IMR-90 (cell line): Measurements from ENCODE around the gene ARHGAP24.

Experiments
- BHLHE40 ChIP-seq: fragments of 150-350 bp; IDR thresholded peaks from 2 replicates; pipeline ENCODE4 v1.6.1; 2016; ENCODE audit warnings: mild to moderate bottlenecking, low read depth, low read length
- CEBPB ChIP-seq: IDR thresholded peaks from 2 replicates; pipeline ENCODE4 v1.6.1; 2012; ENCODE audit warnings: low read depth, low read length, improper control_type of control experiment
- MAFK ChIP-seq: IDR thresholded peaks from 2 replicates; pipeline ENCODE4 v1.6.1; 2012; ENCODE audit warnings: low read depth, low read length, improper control_type of control experiment
- MAZ ChIP-seq: IDR thresholded peaks from 2 replicates; pipeline ENCODE4 v1.6.1; 2012; ENCODE audit warnings: low read depth, mild to moderate bottlenecking, low read length, improper control_type of control experiment, moderate library complexity, borderline replicate concordance
- MXI1 ChIP-seq: IDR thresholded peaks from 2 replicates; pipeline ENCODE4 v1.6.1; 2012; ENCODE audit warnings: low read depth, mild to moderate bottlenecking, low read length, moderate library complexity, borderline replicate concordance
- POLR2A ChIP-seq: IDR thresholded peaks from 2 replicates; pipeline ENCODE4 v1.6.1; 2012; ENCODE audit warnings: mild to moderate bottlenecking, low read depth, low read length
- RAD21 ChIP-seq: IDR thresholded peaks from 2 replicates; pipeline ENCODE4 v1.6.1; 2012; ENCODE audit warnings: low read length, improper control_type of control experiment
- RCOR1 ChIP-seq: IDR thresholded peaks from 2 replicates; pipeline ENCODE4 v1.6.1; 2012; ENCODE audit warnings: mild to moderate bottlenecking, low read length, improper control_type of control experiment; ENCODE audit not compliant: insufficient replicate concordance
- RFX5 ChIP-seq: IDR thresholded peaks from 2 replicates; pipeline ENCODE4 v1.8.0; 2012; ENCODE audit warnings: low read depth, mild to moderate bottlenecking, low read length, moderate library complexity
- SMC3 ChIP-seq: fragments of 150-350 bp; IDR thresholded peaks from 2 replicates; pipeline ENCODE4 v1.6.1; 2016; ENCODE audit warnings: low read depth, mild to moderate bottlenecking, antibody characterized with exemption, low read length, moderate library complexity
- TF ChIP-seq, protein P1 (sequence below): conservative IDR thresholded peaks from 2 replicates; pipeline ENCODE4 v1.5.1; 2012; ENCODE audit warnings: mild to moderate bottlenecking, low read depth, low read length, improper control_type of control experiment
- TF ChIP-seq, protein P2 (sequence below): fragments of 150-350 bp; IDR thresholded peaks from 2 replicates; pipeline ENCODE4 v1.6.1; 2016; ENCODE audit warnings: low read depth, mild to moderate bottlenecking, low read length, moderate library complexity, borderline replicate concordance
- TF ChIP-seq, protein P3 (sequence below): fragments of 150-350 bp; IDR thresholded peaks from 2 replicates; pipeline ENCODE4 v1.6.1; 2017; ENCODE audit warnings: mild to moderate bottlenecking, antibody characterized with exemption, low read length, low read depth

DNA sequence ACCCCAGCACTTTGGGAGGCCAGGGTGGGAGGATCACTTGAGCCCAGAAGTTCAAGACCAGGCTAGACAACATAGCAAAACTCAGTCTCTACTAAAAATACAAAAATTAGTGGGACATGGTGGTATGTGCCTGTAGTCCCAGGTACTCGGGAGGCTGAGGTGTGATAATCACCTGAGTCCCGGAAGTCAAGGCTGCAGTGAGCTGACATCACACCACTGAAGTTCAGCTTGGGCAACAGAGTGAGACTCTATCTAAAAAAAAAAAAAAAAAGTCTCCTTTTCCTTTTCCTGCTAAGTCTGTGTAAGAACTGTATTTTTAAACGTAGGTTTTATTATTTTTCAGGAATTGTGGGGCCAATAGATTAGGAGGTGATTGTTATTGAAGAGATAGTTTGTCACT is 356.7 kb downstream of the ARHGAP24 start:
- TF ChIP-seq, protein P1, sequence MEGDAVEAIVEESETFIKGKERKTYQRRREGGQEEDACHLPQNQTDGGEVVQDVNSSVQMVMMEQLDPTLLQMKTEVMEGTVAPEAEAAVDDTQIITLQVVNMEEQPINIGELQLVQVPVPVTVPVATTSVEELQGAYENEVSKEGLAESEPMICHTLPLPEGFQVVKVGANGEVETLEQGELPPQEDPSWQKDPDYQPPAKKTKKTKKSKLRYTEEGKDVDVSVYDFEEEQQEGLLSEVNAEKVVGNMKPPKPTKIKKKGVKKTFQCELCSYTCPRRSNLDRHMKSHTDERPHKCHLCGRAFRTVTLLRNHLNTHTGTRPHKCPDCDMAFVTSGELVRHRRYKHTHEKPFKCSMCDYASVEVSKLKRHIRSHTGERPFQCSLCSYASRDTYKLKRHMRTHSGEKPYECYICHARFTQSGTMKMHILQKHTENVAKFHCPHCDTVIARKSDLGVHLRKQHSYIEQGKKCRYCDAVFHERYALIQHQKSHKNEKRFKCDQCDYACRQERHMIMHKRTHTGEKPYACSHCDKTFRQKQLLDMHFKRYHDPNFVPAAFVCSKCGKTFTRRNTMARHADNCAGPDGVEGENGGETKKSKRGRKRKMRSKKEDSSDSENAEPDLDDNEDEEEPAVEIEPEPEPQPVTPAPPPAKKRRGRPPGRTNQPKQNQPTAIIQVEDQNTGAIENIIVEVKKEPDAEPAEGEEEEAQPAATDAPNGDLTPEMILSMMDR: no peak
- TF ChIP-seq MAFK: no peak
- no peak for TF ChIP-seq POLR2A
- TF ChIP-seq MAZ: no peak
- TF ChIP-seq MXI1: no peak
- no peak for TF ChIP-seq RCOR1
- no peak for TF ChIP-seq RAD21
- TF ChIP-seq, protein P2, sequence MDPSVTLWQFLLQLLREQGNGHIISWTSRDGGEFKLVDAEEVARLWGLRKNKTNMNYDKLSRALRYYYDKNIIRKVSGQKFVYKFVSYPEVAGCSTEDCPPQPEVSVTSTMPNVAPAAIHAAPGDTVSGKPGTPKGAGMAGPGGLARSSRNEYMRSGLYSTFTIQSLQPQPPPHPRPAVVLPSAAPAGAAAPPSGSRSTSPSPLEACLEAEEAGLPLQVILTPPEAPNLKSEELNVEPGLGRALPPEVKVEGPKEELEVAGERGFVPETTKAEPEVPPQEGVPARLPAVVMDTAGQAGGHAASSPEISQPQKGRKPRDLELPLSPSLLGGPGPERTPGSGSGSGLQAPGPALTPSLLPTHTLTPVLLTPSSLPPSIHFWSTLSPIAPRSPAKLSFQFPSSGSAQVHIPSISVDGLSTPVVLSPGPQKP: no peak
- no peak for TF ChIP-seq BHLHE40
- TF ChIP-seq, protein P3, sequence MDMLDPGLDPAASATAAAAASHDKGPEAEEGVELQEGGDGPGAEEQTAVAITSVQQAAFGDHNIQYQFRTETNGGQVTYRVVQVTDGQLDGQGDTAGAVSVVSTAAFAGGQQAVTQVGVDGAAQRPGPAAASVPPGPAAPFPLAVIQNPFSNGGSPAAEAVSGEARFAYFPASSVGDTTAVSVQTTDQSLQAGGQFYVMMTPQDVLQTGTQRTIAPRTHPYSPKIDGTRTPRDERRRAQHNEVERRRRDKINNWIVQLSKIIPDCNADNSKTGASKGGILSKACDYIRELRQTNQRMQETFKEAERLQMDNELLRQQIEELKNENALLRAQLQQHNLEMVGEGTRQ: no peak
- TF ChIP-seq RFX5: no peak
- TF ChIP-seq SMC3: no peak
- TF ChIP-seq CEBPB: no peak
